GM21786 (cell line): ENCODE measurements around the gene OLR1.
"Not testable (repeated sequence)": the region's sequence is repeated elsewhere in the genome, so short reads cannot be mapped to it uniquely, and the experiment has no call there.

ENCODE experiments used
- ATAC-seq: cut with Tn5 transposase; IDR thresholded peaks from one replicate; pipeline ENCODE4 v1.9.1; 2021; ENCODE audit not compliant: unreplicated experiment

Gene OLR1

GRCh38 chr12:10191865-10192264 is 19.9 kb upstream of the OLR1 start:
- ATAC-seq, result no peak

- ATAC-seq, result peak; percentile 86
Observed at GRCh38 chr12:10190558-10191388, 18.8 kb upstream of the OLR1 start.

- ATAC-seq, result no peak
Observed at GRCh38 chr12:10189653-10190052, 17.7 kb upstream of the OLR1 start.

- ATAC-seq, result not testable (repeated sequence)
Observed at GRCh38 chr12:10186958-10187357, 15.0 kb upstream of the OLR1 start.

- no peak for ATAC-seq
Observed at GRCh38 chr12:10186299-10186698, 14.4 kb upstream of the OLR1 start.

GRCh38 chr12:10184261-10184843 is 12.4 kb upstream of the OLR1 start:
- ATAC-seq, result no peak

GRCh38 chr12:10182354-10183049 is 10.6 kb upstream of the OLR1 start:
- ATAC-seq, result no peak

GRCh38 chr12:10179776-10180181 is 7.8 kb upstream of the OLR1 start:
- no peak for ATAC-seq

GRCh38 chr12:10178821-10179220 is 6.9 kb upstream of the OLR1 start, which contains the start of gene TMEM52B:
TSS of gene TMEM52B (plus strand) at chr12:10179032. CDS start at chr12:10179575, 543 bp downstream.
- ATAC-seq, result no peak

- no peak for ATAC-seq
Observed at GRCh38 chr12:10175846-10176636, 4.1 kb upstream of the OLR1 start.

GRCh38 chr12:10174986-10175614 is 3.2 kb upstream of the OLR1 start:
- ATAC-seq, result no peak

- no peak for ATAC-seq
Observed at GRCh38 chr12:10170216-10170615, 1.7 kb downstream of the OLR1 start.

GRCh38 chr12:10169104-10169503 is 2.8 kb downstream of the OLR1 start:
- no peak for ATAC-seq

- no peak for ATAC-seq
Observed at GRCh38 chr12:10167599-10167998, 4.3 kb downstream of the OLR1 start.

GRCh38 chr12:10165421-10165820 is 6.5 kb downstream of the OLR1 start:
- no peak for ATAC-seq

- no peak for ATAC-seq
Observed at GRCh38 chr12:10163084-10163483, 8.8 kb downstream of the OLR1 start.

GRCh38 chr12:10160617-10161385 is 11.1 kb downstream of the OLR1 start:
- ATAC-seq, result no peak

GRCh38 chr12:10159280-10159679 is 12.7 kb downstream of the OLR1 start:
- ATAC-seq, result no peak

GRCh38 chr12:10158406-10158805 is 13.5 kb downstream of the OLR1 start:
- ATAC-seq, result no peak

GRCh38 chr12:10155966-10156365 is 16.0 kb downstream of the OLR1 start:
- no peak for ATAC-seq
